ENCODE results near the gene HAT1.

Gene HAT1

GRCh38 chr2:172000696-172001361 lies 78.6 kb downstream of the HAT1 start:
- peak overlapping the region; percentile 89 for H3K27ac ChIP-seq
- TF ChIP-seq CTCF (conservative IDR thresholded peaks at IDR 0.05) (no peak), ZFX (IDR thresholded peaks at IDR 0.05) (no peak)

GRCh38 chr2:172007372-172007771 lies 85.1 kb downstream of the HAT1 start:
- TF ChIP-seq ZFX (IDR thresholded peaks at IDR 0.05) (no peak), CTCF (conservative IDR thresholded peaks at IDR 0.05) (no peak)
- H3K27ac ChIP-seq = no peak overlapping the region

- TF ChIP-seq ZFX (IDR thresholded peaks at IDR 0.05) (no peak), CTCF (conservative IDR thresholded peaks at IDR 0.05) (no peak)
- H3K27ac ChIP-seq = no peak overlapping the region
Measured at GRCh38 chr2:172009823-172010222, 87.6 kb downstream of the HAT1 start.

- TF ChIP-seq CTCF (conservative IDR thresholded peaks at IDR 0.05) (no peak), ZFX (IDR thresholded peaks at IDR 0.05) (no peak)
Measured at GRCh38 chr2:172011812-172012575, 89.7 kb downstream of the HAT1 start.

GRCh38 chr2:172012677-172013391 lies 90.6 kb downstream of the HAT1 start:
- peak overlapping the region; percentile 62 for H3K27ac ChIP-seq
- TF ChIP-seq CTCF (conservative IDR thresholded peaks at IDR 0.05) (no peak), ZFX (IDR thresholded peaks at IDR 0.05) (no peak)

More at GRCh38 chr2:172011812-172012575, 89.7 kb downstream of the HAT1 start:
- H3K27ac ChIP-seq = peak overlapping the region; percentile 62

GRCh38 chr2:172013396-172013795 lies 91.1 kb downstream of the HAT1 start:
- TF ChIP-seq CTCF (conservative IDR thresholded peaks at IDR 0.05) (no peak), ZFX (IDR thresholded peaks at IDR 0.05) (no peak)
- peak overlapping the region; percentile 47 for H3K27ac ChIP-seq
